HepG2 (cell line): ENCODE measurements around the gene PDGFA. TPM values are rescaled to one million over a fixed set of nuclear protein-coding genes. Genes with fewer than 3 reads are reported as not detected.

Source experiments
- EP300 ChIP-seq, 3 experiments: sonication (generic) in 1 of 3; formaldehyde crosslinking in 1 of 3; IDR thresholded peaks; 2 replicates each; pipeline versions ENCODE4 v1.5.1 to v1.6.1; 2011 to 2020; ENCODE audit warnings: low read depth in 2 of 3, low read length in 2 of 3, borderline replicate concordance in 1 of 3, improper control_type of control experiment in 1 of 3, mild to moderate bottlenecking in 1 of 3, missing genetic modification reagents in 1 of 3, moderate library complexity in 1 of 3
- ERF ChIP-seq: IDR thresholded peaks from 2 replicates; pipeline ENCODE4 v1.6.1; 2018; ENCODE audit warnings: missing biosample characterization, missing genetic modification reagents
- FIP1L1 ChIP-seq: fragments of 200-400 bp; formaldehyde crosslinking; IDR thresholded peaks from 2 replicates; pipeline ENCODE4 v1.6.1; 2018; ENCODE audit warnings: low read depth, mild to moderate bottlenecking, low read length, moderate library complexity, borderline replicate concordance; ENCODE audit not compliant: insufficient read depth
- HNRNPL ChIP-seq: fragments of 200-400 bp; formaldehyde crosslinking; IDR thresholded peaks from 2 replicates; pipeline ENCODE4 v1.6.1; 2017; ENCODE audit warnings: mild to moderate bottlenecking, low read depth, low read length
- MTF2 ChIP-seq: sonication (generic); formaldehyde crosslinking; IDR thresholded peaks from 2 replicates; pipeline ENCODE4 v1.5.0; 2020; ENCODE audit warnings: missing genetic modification reagents, borderline replicate concordance
- NCOR1 ChIP-seq: fragments of 200-600 bp; sonication (generic); IDR thresholded peaks from 2 replicates; pipeline ENCODE4 v1.7.0; 2017; ENCODE audit warnings: antibody characterized with exemption, low read length, borderline replicate concordance
- RXRA ChIP-seq: sonication (generic); formaldehyde crosslinking; IDR thresholded peaks from 2 replicates; pipeline ENCODE4 v1.5.1; 2020; ENCODE audit warnings: missing genetic modification reagents
- SP2 ChIP-seq: sonication (generic); formaldehyde crosslinking; IDR thresholded peaks from 2 replicates; pipeline ENCODE4 v1.5.1; 2020; ENCODE audit warnings: mild to moderate bottlenecking, missing genetic modification reagents
- STAG1 ChIP-seq: sonication (generic); formaldehyde crosslinking; IDR thresholded peaks from 2 replicates; pipeline ENCODE4 v1.4.0; 2020; ENCODE audit warnings: missing genetic modification reagents
- ZFY ChIP-seq: sonication (generic); formaldehyde crosslinking; IDR thresholded peaks from 2 replicates; pipeline ENCODE4 v1.4.0; 2020; ENCODE audit warnings: missing genetic modification reagents
- ZNF552 ChIP-seq: sonication (generic); formaldehyde crosslinking; IDR thresholded peaks from 2 replicates; pipeline ENCODE4 v1.9.0; 2022; ENCODE audit warnings: missing genetic modification reagents, mild to moderate bottlenecking, borderline replicate concordance
- ZNF605 ChIP-seq: sonication (generic); formaldehyde crosslinking; IDR thresholded peaks from 2 replicates; pipeline ENCODE4 v1.8.0; 2022; ENCODE audit warnings: mild to moderate bottlenecking, missing genetic modification reagents
- polyA plus RNA-seq, 8 experiments: library from polyadenylated mRNA; depleted of rRNA in 3 of 8; stranded (reverse) in 7 of 8; unstranded in 1 of 8; fragments of >200 nt; fragmentation: Illumina TruSeq in 4 of 8; extraction: Trizol in 4 of 8; gene quantifications; 2 replicates each; pipeline versions ENCODE4 v1.2.1 to v1.2.3, GENCODE V29; 2011 to 2016; ENCODE audit warnings: low read depth in 4 of 8, missing spikeins in 1 of 8, mixed read lengths in 1 of 8; ENCODE audit not compliant: insufficient read depth in 1 of 8
- total RNA-seq, 5 experiments: library from RNA; depleted of rRNA; stranded (reverse); fragments of >200 nt; fragmentation: Illumina TruSeq; extraction: Trizol; gene quantifications; 2 replicates each; pipeline ENCODE4 v1.2.3, GENCODE V29; 2016; ENCODE audit warnings: low read depth in 1 of 5
- TF ChIP-seq, protein P1 (sequence below): sonication (generic); formaldehyde crosslinking; conservative IDR thresholded peaks from 2 replicates; pipeline ENCODE4 v1.4.0; 2020; ENCODE audit warnings: mild to moderate bottlenecking, missing genetic modification reagents, moderate library complexity
- TF ChIP-seq, protein P2 (sequence below): sonication (generic); formaldehyde crosslinking; IDR thresholded peaks from 2 replicates; pipeline ENCODE4 v1.5.1; 2020; ENCODE audit warnings: mild to moderate bottlenecking, missing genetic modification reagents, moderate library complexity
- TF ChIP-seq, protein P3 (sequence below): sonication (generic); formaldehyde crosslinking; IDR thresholded peaks from 2 replicates; pipeline ENCODE4 v1.8.0; 2022; ENCODE audit warnings: mild to moderate bottlenecking, missing genetic modification reagents; ENCODE audit not compliant: insufficient replicate concordance
- TF ChIP-seq, protein P4 (sequence below): sonication (generic); IDR thresholded peaks from 2 replicates; pipeline ENCODE4 v1.6.1; 2016; ENCODE audit warnings: low read depth, borderline replicate concordance

Gene PDGFA
- total and polyA plus RNA-seq, 2 of the 13 experiments (the other 11 are each of a cell fraction or from before 2014, with no cell fraction given): 1.5 to 3.4 TPM

DNA sequence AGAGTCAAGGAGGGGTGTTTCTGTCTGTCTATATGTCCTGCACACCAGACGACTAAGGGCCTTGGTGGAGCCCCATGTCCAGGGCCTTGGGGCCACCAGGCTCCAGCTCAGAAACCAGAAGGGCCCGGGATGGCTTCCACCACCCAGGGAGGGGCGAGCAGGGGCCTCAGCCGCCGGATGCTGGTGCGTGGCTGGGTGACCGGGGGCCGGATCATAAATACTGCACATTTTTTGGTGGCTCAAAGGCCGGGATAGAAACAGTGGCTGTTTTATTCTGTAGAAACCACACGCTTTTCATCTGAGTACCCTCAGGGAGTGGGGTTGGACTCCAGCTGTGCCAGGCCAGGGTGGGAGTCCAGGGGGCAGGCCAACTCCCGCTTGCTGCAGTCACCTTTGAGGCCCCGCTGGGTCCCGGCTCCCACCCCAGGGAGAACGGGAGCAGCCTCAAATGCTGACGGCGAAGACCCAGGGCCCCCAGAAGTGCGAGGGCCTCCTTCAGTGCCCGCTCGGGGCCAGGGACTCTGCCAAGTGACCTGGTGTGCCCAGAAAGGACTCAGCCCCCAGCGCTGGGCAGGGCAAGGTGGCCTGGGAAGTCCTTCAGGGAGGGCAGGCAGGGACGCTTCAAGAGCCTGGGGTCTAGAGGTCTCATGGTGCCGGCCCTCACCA lies 28.2 kb downstream of the PDGFA start (continued):
- TF ChIP-seq, protein P1, sequence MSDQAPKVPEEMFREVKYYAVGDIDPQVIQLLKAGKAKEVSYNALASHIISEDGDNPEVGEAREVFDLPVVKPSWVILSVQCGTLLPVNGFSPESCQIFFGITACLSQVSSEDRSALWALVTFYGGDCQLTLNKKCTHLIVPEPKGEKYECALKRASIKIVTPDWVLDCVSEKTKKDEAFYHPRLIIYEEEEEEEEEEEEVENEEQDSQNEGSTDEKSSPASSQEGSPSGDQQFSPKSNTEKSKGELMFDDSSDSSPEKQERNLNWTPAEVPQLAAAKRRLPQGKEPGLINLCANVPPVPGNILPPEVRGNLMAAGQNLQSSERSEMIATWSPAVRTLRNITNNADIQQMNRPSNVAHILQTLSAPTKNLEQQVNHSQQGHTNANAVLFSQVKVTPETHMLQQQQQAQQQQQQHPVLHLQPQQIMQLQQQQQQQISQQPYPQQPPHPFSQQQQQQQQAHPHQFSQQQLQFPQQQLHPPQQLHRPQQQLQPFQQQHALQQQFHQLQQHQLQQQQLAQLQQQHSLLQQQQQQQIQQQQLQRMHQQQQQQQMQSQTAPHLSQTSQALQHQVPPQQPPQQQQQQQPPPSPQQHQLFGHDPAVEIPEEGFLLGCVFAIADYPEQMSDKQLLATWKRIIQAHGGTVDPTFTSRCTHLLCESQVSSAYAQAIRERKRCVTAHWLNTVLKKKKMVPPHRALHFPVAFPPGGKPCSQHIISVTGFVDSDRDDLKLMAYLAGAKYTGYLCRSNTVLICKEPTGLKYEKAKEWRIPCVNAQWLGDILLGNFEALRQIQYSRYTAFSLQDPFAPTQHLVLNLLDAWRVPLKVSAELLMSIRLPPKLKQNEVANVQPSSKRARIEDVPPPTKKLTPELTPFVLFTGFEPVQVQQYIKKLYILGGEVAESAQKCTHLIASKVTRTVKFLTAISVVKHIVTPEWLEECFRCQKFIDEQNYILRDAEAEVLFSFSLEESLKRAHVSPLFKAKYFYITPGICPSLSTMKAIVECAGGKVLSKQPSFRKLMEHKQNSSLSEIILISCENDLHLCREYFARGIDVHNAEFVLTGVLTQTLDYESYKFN (CRISPR knock-in tag): peak; percentile 29; the same call in 1 of the 2 replicates
- TF ChIP-seq FIP1L1 (no peak), HNRNPL (peak; percentile 75; the same call in 1 of the 2 replicates), STAG1 (CRISPR knock-in tag) (no peak), ZNF552 (no peak), ZNF605 (CRISPR knock-in tag) (no peak), ZFY (CRISPR knock-in tag) (peak; percentile 42; the same call in 1 of the 2 replicates), SP2 (CRISPR knock-in tag) (no peak), MTF2 (no peak), ERF (CRISPR knock-in tag) (0 out of 2 replicates have a peak, but pooled peaks have one; percentile 11), RXRA (CRISPR knock-in tag) (0 out of 2 replicates have a peak, but pooled peaks have one; percentile 6), EP300 (IDR thresholded peaks at IDR 0.05; ENCODE audit: low read depth in 2 of 2, low read length in 2 of 2) (peak in 1 of 2 experiments; percentile 3; a peak in 1 of 4 replicates), EP300 (CRISPR knock-in tag; IDR thresholded peaks at IDR 0.05; ENCODE audit: borderline replicate concordance) (no peak; the same call in 1 of the 2 replicates), NCOR1 (no peak)
- TF ChIP-seq, protein P2, sequence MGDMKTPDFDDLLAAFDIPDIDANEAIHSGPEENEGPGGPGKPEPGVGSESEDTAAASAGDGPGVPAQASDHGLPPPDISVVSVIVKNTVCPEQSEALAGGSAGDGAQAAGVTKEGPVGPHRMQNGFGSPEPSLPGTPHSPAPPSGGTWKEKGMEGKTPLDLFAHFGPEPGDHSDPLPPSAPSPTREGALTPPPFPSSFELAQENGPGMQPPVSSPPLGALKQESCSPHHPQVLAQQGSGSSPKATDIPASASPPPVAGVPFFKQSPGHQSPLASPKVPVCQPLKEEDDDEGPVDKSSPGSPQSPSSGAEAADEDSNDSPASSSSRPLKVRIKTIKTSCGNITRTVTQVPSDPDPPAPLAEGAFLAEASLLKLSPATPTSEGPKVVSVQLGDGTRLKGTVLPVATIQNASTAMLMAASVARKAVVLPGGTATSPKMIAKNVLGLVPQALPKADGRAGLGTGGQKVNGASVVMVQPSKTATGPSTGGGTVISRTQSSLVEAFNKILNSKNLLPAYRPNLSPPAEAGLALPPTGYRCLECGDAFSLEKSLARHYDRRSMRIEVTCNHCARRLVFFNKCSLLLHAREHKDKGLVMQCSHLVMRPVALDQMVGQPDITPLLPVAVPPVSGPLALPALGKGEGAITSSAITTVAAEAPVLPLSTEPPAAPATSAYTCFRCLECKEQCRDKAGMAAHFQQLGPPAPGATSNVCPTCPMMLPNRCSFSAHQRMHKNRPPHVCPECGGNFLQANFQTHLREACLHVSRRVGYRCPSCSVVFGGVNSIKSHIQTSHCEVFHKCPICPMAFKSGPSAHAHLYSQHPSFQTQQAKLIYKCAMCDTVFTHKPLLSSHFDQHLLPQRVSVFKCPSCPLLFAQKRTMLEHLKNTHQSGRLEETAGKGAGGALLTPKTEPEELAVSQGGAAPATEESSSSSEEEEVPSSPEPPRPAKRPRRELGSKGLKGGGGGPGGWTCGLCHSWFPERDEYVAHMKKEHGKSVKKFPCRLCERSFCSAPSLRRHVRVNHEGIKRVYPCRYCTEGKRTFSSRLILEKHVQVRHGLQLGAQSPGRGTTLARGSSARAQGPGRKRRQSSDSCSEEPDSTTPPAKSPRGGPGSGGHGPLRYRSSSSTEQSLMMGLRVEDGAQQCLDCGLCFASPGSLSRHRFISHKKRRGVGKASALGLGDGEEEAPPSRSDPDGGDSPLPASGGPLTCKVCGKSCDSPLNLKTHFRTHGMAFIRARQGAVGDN: peak; percentile 13; the same call in 1 of the 2 replicates
- TF ChIP-seq, protein P3, sequence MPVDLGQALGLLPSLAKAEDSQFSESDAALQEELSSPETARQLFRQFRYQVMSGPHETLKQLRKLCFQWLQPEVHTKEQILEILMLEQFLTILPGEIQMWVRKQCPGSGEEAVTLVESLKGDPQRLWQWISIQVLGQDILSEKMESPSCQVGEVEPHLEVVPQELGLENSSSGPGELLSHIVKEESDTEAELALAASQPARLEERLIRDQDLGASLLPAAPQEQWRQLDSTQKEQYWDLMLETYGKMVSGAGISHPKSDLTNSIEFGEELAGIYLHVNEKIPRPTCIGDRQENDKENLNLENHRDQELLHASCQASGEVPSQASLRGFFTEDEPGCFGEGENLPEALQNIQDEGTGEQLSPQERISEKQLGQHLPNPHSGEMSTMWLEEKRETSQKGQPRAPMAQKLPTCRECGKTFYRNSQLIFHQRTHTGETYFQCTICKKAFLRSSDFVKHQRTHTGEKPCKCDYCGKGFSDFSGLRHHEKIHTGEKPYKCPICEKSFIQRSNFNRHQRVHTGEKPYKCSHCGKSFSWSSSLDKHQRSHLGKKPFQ (CRISPR knock-in tag): no peak
- TF ChIP-seq, protein P4, sequence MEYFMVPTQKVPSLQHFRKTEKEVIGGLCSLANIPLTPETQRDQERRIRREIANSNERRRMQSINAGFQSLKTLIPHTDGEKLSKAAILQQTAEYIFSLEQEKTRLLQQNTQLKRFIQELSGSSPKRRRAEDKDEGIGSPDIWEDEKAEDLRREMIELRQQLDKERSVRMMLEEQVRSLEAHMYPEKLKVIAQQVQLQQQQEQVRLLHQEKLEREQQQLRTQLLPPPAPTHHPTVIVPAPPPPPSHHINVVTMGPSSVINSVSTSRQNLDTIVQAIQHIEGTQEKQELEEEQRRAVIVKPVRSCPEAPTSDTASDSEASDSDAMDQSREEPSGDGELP: peak; percentile 66; the same call in 1 of the 2 replicates
